CD4-positive, CD25-positive, alpha-beta regulatory T cell (primary cell): ENCODE measurements around the gene SYNJ1. TPM values are rescaled to one million over a fixed set of nuclear protein-coding genes. Genes with fewer than 3 reads are reported as not detected.
"Not testable (repeated sequence)": the region's sequence is repeated elsewhere in the genome, so short reads cannot be mapped to it uniquely, and the experiment has no call there.

Source experiments
- ATAC-seq, 2 donors: fragments of 150-1000 bp; cut with Tn5 transposase; one replicate each; pipeline ENCODE4 v1.10.0; 2021; ENCODE audit warnings: low read depth in 2 of 2, moderate number of reproducible peaks in 2 of 2, moderate library complexity in 1 of 2
- DNase-seq, 3 donors: peaks; one replicate each; pipeline versions ENCODE4 v3.0.0 to v3.0.0-alpha.2; 2012 to 2022; ENCODE audit warnings: mixed read lengths in 1 of 3
- H3K27ac ChIP-seq: one replicate; pipeline ENCODE4 v1.7.0; 2013; ENCODE audit warnings: mild to moderate bottlenecking, low read length; ENCODE audit not compliant: insufficient read depth, poor library complexity, severe bottlenecking
- H3K27me3 ChIP-seq: one replicate; pipeline ENCODE4 v1.7.0; 2013; ENCODE audit warnings: low read length; ENCODE audit not compliant: control insufficient read depth, insufficient read depth
- H3K36me3 ChIP-seq: one replicate; pipeline ENCODE4 v1.7.0; 2013; ENCODE audit warnings: mild to moderate bottlenecking, low read length, moderate library complexity; ENCODE audit not compliant: control insufficient read depth, insufficient read depth
- H3K4me1 ChIP-seq: 2 replicates; pipeline ENCODE4 v1.7.0; 2013; ENCODE audit warnings: mild to moderate bottlenecking, low read length; ENCODE audit not compliant: insufficient read depth, control insufficient read depth, poor library complexity, severe bottlenecking
- H3K4me3 ChIP-seq: one replicate; pipeline ENCODE4 v1.7.0; 2013; ENCODE audit warnings: low read depth, mild to moderate bottlenecking, low read length, moderate library complexity
- H3K9me3 ChIP-seq, 2 experiments: 1 replicate in 1 of 2; 2 replicates in 1 of 2; pipeline ENCODE4 v1.7.0; 2013; ENCODE audit warnings: low read length in 2 of 2, mild to moderate bottlenecking in 1 of 2, moderate library complexity in 1 of 2; ENCODE audit not compliant: control insufficient read depth in 2 of 2
- H3K27ac Mint-ChIP-seq, 3 donors: one replicate each; pipeline ENCODE4 v1.8.0; 2020 to 2022; ENCODE audit warnings: mild to moderate bottlenecking in 3 of 3, mixed read lengths in 3 of 3, moderate library complexity in 2 of 3
- H3K27me3 Mint-ChIP-seq: one replicate; pipeline ENCODE4 v1.8.0; 2022; ENCODE audit warnings: mild to moderate bottlenecking, mixed read lengths
- H3K36me3 Mint-ChIP-seq: one replicate; pipeline ENCODE4 v1.8.0; 2020; ENCODE audit warnings: mixed read lengths
- H3K4me1 Mint-ChIP-seq, 4 donors: one replicate each; pipeline ENCODE4 v1.8.0; 2020 to 2022; ENCODE audit warnings: mixed read lengths in 4 of 4, mild to moderate bottlenecking in 1 of 4
- H3K4me3 Mint-ChIP-seq, 4 donors: one replicate each; pipeline ENCODE4 v1.8.0; 2020 to 2022; ENCODE audit warnings: mild to moderate bottlenecking in 4 of 4, mixed read lengths in 4 of 4, moderate library complexity in 3 of 4
- H3K9me3 Mint-ChIP-seq, 7 donors: one replicate each; pipeline ENCODE4 v1.8.0; 2020 to 2022; ENCODE audit warnings: mixed read lengths in 7 of 7, mild to moderate bottlenecking in 3 of 7, moderate library complexity in 2 of 7
- polyA plus RNA-seq, 4 donors: library from polyadenylated mRNA; unstranded; fragments of 300-500 nt; fragmentation: Illumina TruSeq; gene quantifications; one replicate each; pipeline ENCODE4 v1.2.3, GENCODE V29; 2021
- total RNA-seq: library from RNA; stranded (reverse); gene quantifications from one replicate; pipeline ENCODE4 v1.2.3, GENCODE V29; 2022

SYNJ1 gene
- total RNA-seq, result 25.6 TPM
- 1 to 10 TPM; 4.4 to 6.4 (median 6.2) TPM for polyA plus RNA-seq

- Mint-ChIP-seq H3K4me1 (peaks cover 38 to 75% (median 61%) of the 10 kb centered on the region in 4 donors), H3K27ac (peak within 1 kb of the TSS; percentile 91 to 98 (median 92)), H3K36me3 (peaks cover 15% of the 10 kb centered on the region), H3K4me3 (peak within 1 kb of the TSS; percentile 97 to 100 (median 99)), H3K9me3 (no peaks in the 10 kb centered on the region), H3K27me3 (no peaks in the 10 kb centered on the region)
- Histone ChIP-seq H3K27me3 (no peaks in the 10 kb centered on the region), H3K27ac (peak within 1 kb of the TSS; percentile 79), H3K9me3 (no peaks in the 10 kb centered on the region), H3K4me3 (peak within 1 kb of the TSS; percentile 100), H3K36me3 (peaks cover 4% of the 10 kb centered on the region), H3K4me1 (peaks cover 44% of the 10 kb centered on the region)
- peak; percentile 92 to 93 for ATAC-seq
- peak; percentile 93 to 95 (median 94) for DNase-seq
Observed at GRCh38 chr21:32727687-32728455, at the start of gene SYNJ1. Gene SYNJ1, minus strand, starts transcription at chr21:32728013. Its CDS starts 1,118 bp downstream, at chr21:32726895.

- no peaks in the 10 kb centered on the region for H3K9me3 ChIP-seq
- H3K27ac ChIP-seq, result no peak overlapping the region
- ATAC-seq (no peak), DNase-seq (no peak)
- no peaks in the 10 kb centered on the region for H3K36me3 Mint-ChIP-seq
- peaks cover 0 to 21% (median 14%) of the 10 kb centered on the region in 4 donors for H3K4me1 Mint-ChIP-seq
- H3K27me3 ChIP-seq, result no peaks in the 10 kb centered on the region
- H3K27ac Mint-ChIP-seq, result no peak overlapping the region
- H3K36me3 ChIP-seq, result no peaks in the 10 kb centered on the region
- H3K4me3 ChIP-seq, result no peak overlapping the region
- no peak overlapping the region for H3K4me3 Mint-ChIP-seq
- H3K4me1 ChIP-seq, result peaks cover 8% of the 10 kb centered on the region
- H3K9me3 Mint-ChIP-seq, result no peaks in the 10 kb centered on the region
- H3K27me3 Mint-ChIP-seq, result no peaks in the 10 kb centered on the region
Observed at GRCh38 chr21:32777269-32777668, 49.5 kb upstream of the SYNJ1 start.

GRCh38 chr21:32776743-32777142, 48.9 kb upstream of the SYNJ1 start:
- Mint-ChIP-seq H3K36me3 (peaks cover 2% of the 10 kb centered on the region), H3K27me3 (peaks cover 2% of the 10 kb centered on the region), H3K9me3 (peaks cover 0 to 1% (median 0%) of the 10 kb centered on the region in 7 donors), H3K27ac (no peak overlapping the region), H3K4me1 (peaks cover 5 to 20% (median 16%) of the 10 kb centered on the region in 4 donors), H3K4me3 (no peak overlapping the region)
- ATAC-seq (no peak), DNase-seq (no peak)
- Histone ChIP-seq H3K4me1 (peaks cover 9% of the 10 kb centered on the region), H3K4me3 (no peak overlapping the region), H3K27ac (no peak overlapping the region), H3K9me3 (no peaks in the 10 kb centered on the region), H3K27me3 (no peaks in the 10 kb centered on the region), H3K36me3 (no peaks in the 10 kb centered on the region)

GRCh38 chr21:32773048-32773344, 45.2 kb upstream of the SYNJ1 start:
- not testable (repeated sequence) for ATAC-seq, H3K36me3 ChIP-seq, H3K9me3 Mint-ChIP-seq, H3K27me3 ChIP-seq, H3K27ac ChIP-seq, H3K9me3 ChIP-seq, H3K27me3 Mint-ChIP-seq, DNase-seq
- peaks cover 40% of the 10 kb centered on the region for H3K4me1 ChIP-seq
- H3K4me3 ChIP-seq, result peak overlapping the region; percentile 89
- Mint-ChIP-seq H3K36me3 (peaks cover 12% of the 10 kb centered on the region), H3K4me3 (peak overlapping the region; percentile 88 to 99 (median 98)), H3K27ac (peak overlapping the region; percentile 89 to 100 (median 97)), H3K4me1 (peaks cover 22 to 49% (median 38%) of the 10 kb centered on the region in 4 donors)

GRCh38 chr21:32772281-32773047, 44.7 kb upstream of the SYNJ1 start:
- H3K36me3 Mint-ChIP-seq, result peaks cover 16% of the 10 kb centered on the region
- Histone ChIP-seq H3K27ac (peak overlapping the region; percentile 82), H3K9me3 (no peaks in the 10 kb centered on the region), H3K4me3 (peak overlapping the region; percentile 89), H3K27me3 (no peaks in the 10 kb centered on the region), H3K4me1 (peaks cover 41% of the 10 kb centered on the region), H3K36me3 (peaks cover 4% of the 10 kb centered on the region)
- peaks cover 22 to 55% (median 42%) of the 10 kb centered on the region in 4 donors for H3K4me1 Mint-ChIP-seq
- peak overlapping the region; percentile 89 to 100 (median 97) for H3K27ac Mint-ChIP-seq
- H3K27me3 Mint-ChIP-seq, result peaks cover 6% of the 10 kb centered on the region
- peak overlapping the region; percentile 88 to 99 (median 98) for H3K4me3 Mint-ChIP-seq
- no peak for ATAC-seq
- peak; percentile 21 to 75 (median 26) for DNase-seq
- peaks cover 0 to 4% (median 0%) of the 10 kb centered on the region in 7 donors for H3K9me3 Mint-ChIP-seq

- H3K27me3 Mint-ChIP-seq, result peaks cover 6% of the 10 kb centered on the region
- peaks cover 0 to 4% (median 0%) of the 10 kb centered on the region in 7 donors for H3K9me3 Mint-ChIP-seq
- Histone ChIP-seq H3K4me1 (peaks cover 41% of the 10 kb centered on the region), H3K36me3 (peaks cover 17% of the 10 kb centered on the region), H3K27ac (peak overlapping the region; percentile 83), H3K27me3 (no peaks in the 10 kb centered on the region), H3K9me3 (no peaks in the 10 kb centered on the region), H3K4me3 (peak overlapping the region; percentile 91)
- peak in 2 of 3 donors; percentile 43 to 75 for DNase-seq
- peak overlapping the region; percentile 88 to 96 (median 94) for H3K4me3 Mint-ChIP-seq
- peak; percentile 23 to 24 for ATAC-seq
- peaks cover 29% of the 10 kb centered on the region for H3K36me3 Mint-ChIP-seq
- H3K4me1 Mint-ChIP-seq, result peaks cover 32 to 67% (median 56%) of the 10 kb centered on the region in 4 donors
- peak overlapping the region; percentile 10 to 93 (median 89) for H3K27ac Mint-ChIP-seq
Observed at GRCh38 chr21:32770871-32771523, 43.2 kb upstream of the SYNJ1 start.

GRCh38 chr21:32768530-32768929, 40.7 kb upstream of the SYNJ1 start:
- H3K4me3 ChIP-seq, result peak overlapping the region; percentile 54
- H3K4me1 ChIP-seq, result peaks cover 41% of the 10 kb centered on the region
- no peak overlapping the region for H3K27ac ChIP-seq
- H3K36me3 ChIP-seq, result peaks cover 24% of the 10 kb centered on the region
- peak overlapping the region in 3 of 4 donors; percentile 28 to 94 (median 70) for H3K4me3 Mint-ChIP-seq
- ATAC-seq, result no peak
- H3K27me3 ChIP-seq, result no peaks in the 10 kb centered on the region
- no peak overlapping the region for H3K27ac Mint-ChIP-seq
- H3K27me3 Mint-ChIP-seq, result peaks cover 6% of the 10 kb centered on the region
- H3K9me3 ChIP-seq, result no peaks in the 10 kb centered on the region
- DNase-seq, result peak in 1 of 3 donors; percentile 6
- peaks cover 0 to 4% (median 0%) of the 10 kb centered on the region in 7 donors for H3K9me3 Mint-ChIP-seq
- H3K4me1 Mint-ChIP-seq, result peaks cover 51 to 80% (median 70%) of the 10 kb centered on the region in 4 donors
- H3K36me3 Mint-ChIP-seq, result peaks cover 39% of the 10 kb centered on the region
